HCT116 (cell line): ENCODE results near the gene GPATCH8. TPM values are rescaled to one million over a fixed set of nuclear protein-coding genes. Genes with fewer than 3 reads are reported as not detected.

Source experiments
- ATAC-seq: fragments of 200-7000 bp; cut with Tn5 transposase; 2 replicates; pipeline ENCODE4 v1.9.1; 2020; ENCODE audit warnings: mild to moderate bottlenecking, moderate library complexity
- BruUV-seq: library from RNA; stranded (reverse); fragments of 400-500 nt; replicated peaks from 2 replicates; lab custom pipeline; 2021; lab: Mats Ljungman, UMichigan
- CTCF ChIA-PET: fragments of 300-600 bp; sonication (Branson Sonifier 250); formaldehyde crosslinking; loops from one replicate; lab custom pipeline; 2021; ENCODE audit warnings: antibody characterized with exemption; lab: Charles Lee
- POLR2A ChIA-PET: fragments of 300-600, 350-600 bp; sonication (Branson Sonifier 250); formaldehyde crosslinking; loops from one replicate; lab custom pipeline; 2021; ENCODE audit warnings: antibody characterized with exemption; lab: Charles Lee
- RAD21 ChIA-PET, 2 experiments: fragments of 300-600 bp; sonication (Branson Sonifier 250); formaldehyde crosslinking; loops; one replicate each; lab custom pipeline; 2023; ENCODE audit warnings: low total read pairs in 2 of 2; ENCODE audit not compliant: uncharacterized antibody in 2 of 2, unreplicated experiment in 2 of 2, low non-redundant PET in 1 of 2; lab: Charles Lee
- DNase-seq: peaks from one replicate; pipeline ENCODE4 v3.0.0-alpha.2; 2010; ENCODE audit warnings: low read depth, low spot score
- H2AFZ ChIP-seq: fragments of 200-600 bp; shearing (Covaris generic), sonication (generic); 2 replicates; pipeline ENCODE4 v1.6.1; 2017; ENCODE audit warnings: low read depth, mixed run types, mixed read lengths, antibody characterized with exemption, low read length; ENCODE audit not compliant: poor library complexity, severe bottlenecking
- H3K27ac ChIP-seq: 2 replicates; pipeline ENCODE4 v1.5.1; 2012; ENCODE audit warnings: low read depth, low read length
- H3K27me3 ChIP-seq: fragments of 200-600 bp; sonication (generic); 2 replicates; pipeline ENCODE4 v1.6.1; 2016; ENCODE audit warnings: mixed run types, low read length, mixed read lengths; ENCODE audit not compliant: insufficient read depth
- H3K36me3 ChIP-seq, 2 experiments: fragments of 200-500 bp in 1 of 2; fragments of 200-600 bp in 1 of 2; sonication (Bioruptor generic) in 1 of 2; sonication (generic) in 1 of 2; 2 replicates each; pipeline versions ENCODE4 v1.5.1 to v1.6.1; 2014 to 2016; ENCODE audit warnings: low read length in 2 of 2, inconsistent platforms in 1 of 2, mixed read lengths in 1 of 2, mixed run types in 1 of 2; ENCODE audit not compliant: insufficient read depth in 2 of 2, control insufficient read depth in 1 of 2
- H3K4me1 ChIP-seq, 2 experiments: fragments of 200-600 bp in 1 of 2; sonication (generic) in 1 of 2; 2 replicates each; pipeline versions ENCODE4 v1.5.1 to v1.6.1; 2012 to 2017; ENCODE audit warnings: low read length in 2 of 2, inconsistent platforms in 1 of 2, mild to moderate bottlenecking in 1 of 2, mixed read lengths in 1 of 2, mixed run types in 1 of 2, moderate library complexity in 1 of 2; ENCODE audit not compliant: insufficient read depth in 2 of 2, control insufficient read depth in 1 of 2
- H3K4me2 ChIP-seq: fragments of 200-600 bp; sonication (generic); 2 replicates; pipeline ENCODE4 v1.6.1; 2017; ENCODE audit warnings: mixed run types, low read length, mixed read lengths
- H3K4me3 ChIP-seq, 2 experiments: fragments of 200-600 bp in 1 of 2; sonication (generic) in 1 of 2; replicated peaks in 1 of 2; 2 replicates each; pipeline ENCODE4 v1.5.1; 2011 to 2016; ENCODE audit warnings: low read length in 2 of 2, control low read depth in 1 of 2, low read depth in 1 of 2, mild to moderate bottlenecking in 1 of 2, mixed read lengths in 1 of 2, mixed run types in 1 of 2
- H3K79me2 ChIP-seq: fragments of 200-600 bp; sonication (generic); 2 replicates; pipeline ENCODE4 v1.6.1; 2017; ENCODE audit warnings: mild to moderate bottlenecking, mixed run types, low read length, moderate library complexity, mixed read lengths; ENCODE audit not compliant: insufficient read depth
- H3K9ac ChIP-seq: fragments of 200-600 bp; sonication (generic); 2 replicates; pipeline ENCODE4 v1.6.1; 2016; ENCODE audit warnings: low read length, mixed read lengths
- H3K9me2 ChIP-seq: fragments of 200-600 bp; sonication (generic), shearing (Covaris generic); 2 replicates; pipeline ENCODE4 v1.6.1; 2017; ENCODE audit warnings: mixed run types, mild to moderate bottlenecking, moderate library complexity; ENCODE audit not compliant: insufficient read depth
- H3K9me3 ChIP-seq, 2 experiments: fragments of 200-500 bp in 1 of 2; fragments of 200-600 bp in 1 of 2; sonication (Bioruptor generic) in 1 of 2; sonication (generic) in 1 of 2; 2 replicates each; pipeline ENCODE4 v1.6.1; 2014 to 2017; ENCODE audit warnings: low read length in 2 of 2, mixed read lengths in 2 of 2, inconsistent platforms in 1 of 2, low read depth in 1 of 2, mild to moderate bottlenecking in 1 of 2, mixed run types in 1 of 2, moderate library complexity in 1 of 2; ENCODE audit not compliant: control insufficient read depth in 1 of 2, insufficient read depth in 1 of 2
- H4K20me1 ChIP-seq: fragments of 200-600 bp; sonication (generic), shearing (Covaris generic); 2 replicates; pipeline ENCODE4 v1.6.1; 2017; ENCODE audit warnings: mixed run types, mild to moderate bottlenecking, moderate library complexity; ENCODE audit not compliant: insufficient read depth
- CEBPB ChIP-seq: IDR thresholded peaks from 2 replicates; pipeline ENCODE4 v1.6.1; 2012; ENCODE audit warnings: low read depth
- ELF1 ChIP-seq: IDR thresholded peaks from 2 replicates; pipeline ENCODE4 v1.6.1; 2012; ENCODE audit warnings: low read depth, borderline replicate concordance
- EZH2 ChIP-seq: fragments of 200-600 bp; sonication (generic); IDR thresholded peaks from 2 replicates; pipeline ENCODE4 v1.6.1; 2017; ENCODE audit warnings: antibody characterized with exemption, mixed run types
- EZH2phosphoT487 ChIP-seq: fragments of 200-600 bp; IDR thresholded peaks from 2 replicates; pipeline ENCODE4 v1.6.1; 2018; ENCODE audit warnings: antibody characterized with exemption, borderline replicate concordance
- FOSL1 ChIP-seq: IDR thresholded peaks from 2 replicates; pipeline ENCODE4 v1.6.1; 2012; ENCODE audit warnings: low read depth
- JUND ChIP-seq: IDR thresholded peaks from 2 replicates; pipeline ENCODE4 v1.6.1; 2012
- POLR2A ChIP-seq: IDR thresholded peaks from 2 replicates; pipeline ENCODE4 v1.7.0; 2011; ENCODE audit warnings: borderline replicate concordance; ENCODE audit not compliant: insufficient read depth, insufficient read length; ENCODE audit errors: extremely low read depth
- SIN3A ChIP-seq: IDR thresholded peaks from 2 replicates; pipeline ENCODE4 v1.6.1; 2012; ENCODE audit warnings: low read depth
- SP1 ChIP-seq: IDR thresholded peaks from 2 replicates; pipeline ENCODE4 v1.6.1; 2012; ENCODE audit warnings: low read depth
- SRF ChIP-seq: IDR thresholded peaks from 2 replicates; pipeline ENCODE4 v1.6.1; 2012; ENCODE audit warnings: low read depth
- TCF7L2 ChIP-seq: IDR thresholded peaks from 2 replicates; pipeline ENCODE4 v1.7.0; 2011; ENCODE audit warnings: borderline replicate concordance, inconsistent platforms; ENCODE audit not compliant: insufficient read depth, insufficient read length; ENCODE audit errors: extremely low read depth
- YY1 ChIP-seq: IDR thresholded peaks from 2 replicates; pipeline ENCODE4 v1.6.1; 2011; ENCODE audit warnings: low read length, low read depth, moderate library complexity, mild to moderate bottlenecking; ENCODE audit not compliant: insufficient replicate concordance; ENCODE audit errors: extremely low read depth
- ZFX ChIP-seq: fragments of 450-650 bp; IDR thresholded peaks from 2 replicates; pipeline ENCODE4 v1.6.1; 2017
- ZNF274 ChIP-seq: fragments of 200-500 bp; sonication (Bioruptor generic); IDR thresholded peaks from 2 replicates; pipeline ENCODE4 v1.6.1; 2014; ENCODE audit warnings: mild to moderate bottlenecking, low read depth, low read length, inconsistent platforms
- intact Hi-C: fragments of 100-400 bp; cut with micrococcal nuclease; formaldehyde crosslinking; loops from 2 replicates; pipeline ENCODE4 v1.10.0; 2022
- total RNA-seq: library from RNA; stranded (reverse); gene quantifications from one replicate; pipeline ENCODE4 v1.2.1, GENCODE V29; 2021; ENCODE audit not compliant: unreplicated experiment
- TF ChIP-seq, protein P1 (sequence below), 3 experiments: fragments of 200-600 bp in 1 of 3; sonication (generic) in 1 of 3; IDR thresholded peaks in 2 of 3; conservative IDR thresholded peaks in 1 of 3; 2 replicates each; pipeline ENCODE4 v1.5.1; 2012 to 2017; ENCODE audit warnings: low read depth in 2 of 3, low read length in 2 of 3, antibody characterized with exemption in 1 of 3, borderline replicate concordance in 1 of 3, control low read depth in 1 of 3, mild to moderate bottlenecking in 1 of 3, mixed read lengths in 1 of 3, mixed run types in 1 of 3, moderate library complexity in 1 of 3; ENCODE audit not compliant: insufficient read depth in 1 of 3
- TF ChIP-seq, protein P2 (sequence below): IDR thresholded peaks from 2 replicates; pipeline ENCODE4 v1.6.1; 2011; ENCODE audit warnings: mild to moderate bottlenecking, low read length, moderate library complexity; ENCODE audit not compliant: insufficient replicate concordance; ENCODE audit errors: extremely low read depth
- TF ChIP-seq, protein P3 (sequence below): IDR thresholded peaks from 2 replicates; pipeline ENCODE4 v1.6.1; 2012
- TF ChIP-seq, protein P4 (sequence below): IDR thresholded peaks from 2 replicates; pipeline ENCODE4 v1.6.1; 2012

The GPATCH8 gene
- total RNA-seq, 1 experiment from 2014 or later = 28.7 TPM

DNA sequence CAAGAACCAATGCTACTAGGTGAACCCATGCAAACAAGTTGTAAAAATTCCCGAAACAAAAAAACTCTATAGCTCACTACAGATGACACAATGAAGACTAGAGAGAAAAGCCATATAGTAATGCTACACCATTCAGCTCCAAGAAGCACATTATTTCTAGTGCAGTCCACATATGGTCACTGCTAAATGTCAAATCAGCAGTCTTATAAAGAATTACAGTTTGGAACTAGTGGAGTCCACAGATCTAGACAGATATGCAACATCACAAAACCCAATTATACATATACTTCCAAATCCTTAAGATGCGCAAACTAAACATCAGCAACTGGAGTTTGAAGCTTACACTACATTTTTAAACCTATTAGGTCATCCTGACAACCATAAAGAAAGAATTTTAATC lies 33.5 kb downstream of the GPATCH8 start (continued):
- TF ChIP-seq SRF (no peak), EZH2 (no peak)

DNA sequence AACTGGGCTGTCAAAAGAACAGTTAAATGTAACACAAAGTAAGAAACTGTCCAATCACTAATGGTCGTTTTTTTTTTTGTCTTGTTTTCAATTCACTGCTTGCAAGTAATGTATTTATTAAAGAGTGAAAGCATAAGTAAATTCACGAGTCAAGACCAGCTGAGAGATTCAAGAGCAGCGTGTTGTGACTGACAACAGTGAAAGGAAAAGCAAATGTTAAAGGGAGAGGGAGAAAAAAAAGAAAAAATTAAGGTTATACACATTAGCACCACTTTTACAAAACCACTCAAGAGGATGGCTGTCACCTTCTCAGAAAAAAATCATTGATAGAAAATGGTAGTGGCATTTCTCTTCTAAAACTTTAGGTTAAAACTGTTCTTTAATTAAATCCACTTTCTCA lies 36.1 kb downstream of the GPATCH8 start:
- H3K4me2 ChIP-seq = no peak overlapping the region
- no peak for TF ChIP-seq POLR2A
- TF ChIP-seq ELF1 = no peak
- no peak for TF ChIP-seq ZFX
- no peak for TF ChIP-seq EZH2
- no peak for TF ChIP-seq CEBPB
- TF ChIP-seq, protein P1, sequence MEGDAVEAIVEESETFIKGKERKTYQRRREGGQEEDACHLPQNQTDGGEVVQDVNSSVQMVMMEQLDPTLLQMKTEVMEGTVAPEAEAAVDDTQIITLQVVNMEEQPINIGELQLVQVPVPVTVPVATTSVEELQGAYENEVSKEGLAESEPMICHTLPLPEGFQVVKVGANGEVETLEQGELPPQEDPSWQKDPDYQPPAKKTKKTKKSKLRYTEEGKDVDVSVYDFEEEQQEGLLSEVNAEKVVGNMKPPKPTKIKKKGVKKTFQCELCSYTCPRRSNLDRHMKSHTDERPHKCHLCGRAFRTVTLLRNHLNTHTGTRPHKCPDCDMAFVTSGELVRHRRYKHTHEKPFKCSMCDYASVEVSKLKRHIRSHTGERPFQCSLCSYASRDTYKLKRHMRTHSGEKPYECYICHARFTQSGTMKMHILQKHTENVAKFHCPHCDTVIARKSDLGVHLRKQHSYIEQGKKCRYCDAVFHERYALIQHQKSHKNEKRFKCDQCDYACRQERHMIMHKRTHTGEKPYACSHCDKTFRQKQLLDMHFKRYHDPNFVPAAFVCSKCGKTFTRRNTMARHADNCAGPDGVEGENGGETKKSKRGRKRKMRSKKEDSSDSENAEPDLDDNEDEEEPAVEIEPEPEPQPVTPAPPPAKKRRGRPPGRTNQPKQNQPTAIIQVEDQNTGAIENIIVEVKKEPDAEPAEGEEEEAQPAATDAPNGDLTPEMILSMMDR (IDR thresholded peaks at IDR 0.05 in 2 of 3, conservative IDR thresholded peaks at IDR 0.05 in 1 of 3; ENCODE audit: borderline replicate concordance in 1 of 3, insufficient read depth in 1 of 3, low read depth in 2 of 3, low read length in 2 of 3) = no peak
- no peak for TF ChIP-seq SIN3A
- TF ChIP-seq, protein P2, sequence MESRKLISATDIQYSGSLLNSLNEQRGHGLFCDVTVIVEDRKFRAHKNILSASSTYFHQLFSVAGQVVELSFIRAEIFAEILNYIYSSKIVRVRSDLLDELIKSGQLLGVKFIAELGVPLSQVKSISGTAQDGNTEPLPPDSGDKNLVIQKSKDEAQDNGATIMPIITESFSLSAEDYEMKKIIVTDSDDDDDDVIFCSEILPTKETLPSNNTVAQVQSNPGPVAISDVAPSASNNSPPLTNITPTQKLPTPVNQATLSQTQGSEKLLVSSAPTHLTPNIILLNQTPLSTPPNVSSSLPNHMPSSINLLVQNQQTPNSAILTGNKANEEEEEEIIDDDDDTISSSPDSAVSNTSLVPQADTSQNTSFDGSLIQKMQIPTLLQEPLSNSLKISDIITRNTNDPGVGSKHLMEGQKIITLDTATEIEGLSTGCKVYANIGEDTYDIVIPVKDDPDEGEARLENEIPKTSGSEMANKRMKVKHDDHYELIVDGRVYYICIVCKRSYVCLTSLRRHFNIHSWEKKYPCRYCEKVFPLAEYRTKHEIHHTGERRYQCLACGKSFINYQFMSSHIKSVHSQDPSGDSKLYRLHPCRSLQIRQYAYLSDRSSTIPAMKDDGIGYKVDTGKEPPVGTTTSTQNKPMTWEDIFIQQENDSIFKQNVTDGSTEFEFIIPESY = no peak
- TF ChIP-seq, protein P3, sequence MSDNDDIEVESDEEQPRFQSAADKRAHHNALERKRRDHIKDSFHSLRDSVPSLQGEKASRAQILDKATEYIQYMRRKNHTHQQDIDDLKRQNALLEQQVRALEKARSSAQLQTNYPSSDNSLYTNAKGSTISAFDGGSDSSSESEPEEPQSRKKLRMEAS = no peak
- TF ChIP-seq FOSL1 = no peak
- no peak for TF ChIP-seq JUND
- no peak for TF ChIP-seq SP1
- TF ChIP-seq, protein P4, sequence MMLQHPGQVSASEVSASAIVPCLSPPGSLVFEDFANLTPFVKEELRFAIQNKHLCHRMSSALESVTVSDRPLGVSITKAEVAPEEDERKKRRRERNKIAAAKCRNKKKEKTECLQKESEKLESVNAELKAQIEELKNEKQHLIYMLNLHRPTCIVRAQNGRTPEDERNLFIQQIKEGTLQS = no peak
- no peak for TF ChIP-seq SRF
- no peak for TF ChIP-seq TCF7L2
- TF ChIP-seq ZNF274 = no peak
- no peak for TF ChIP-seq YY1
- no peak for TF ChIP-seq EZH2phosphoT487
- H4K20me1 ChIP-seq = peaks cover 20% of the 10 kb centered on the region; the same call in 1 of the 2 replicates
- no peaks in the 10 kb centered on the region for H3K9me2 ChIP-seq
- CTCF ChIA-PET = no interaction called here
- H3K27me3 ChIP-seq = no peaks in the 10 kb centered on the region
- DNase-seq (no peak), ATAC-seq (no peak)
- no TSS peak for BruUV-seq
- H3K9ac ChIP-seq = no peak overlapping the region
- no peak overlapping the region for H3K4me3 ChIP-seq
- POLR2A ChIA-PET = interaction anchor here (0.7 kb wide), 1 partner anchor 49 kb away, joined by 4 read pairs; no protein-coding TSS in a partner anchor
- H2AFZ ChIP-seq = no peak overlapping the region
- no peak overlapping the region for H3K27ac ChIP-seq
- peaks cover 81% of the 10 kb centered on the region for H3K79me2 ChIP-seq
- no peaks in the 10 kb centered on the region; a peak in 1 of 4 replicates for H3K9me3 ChIP-seq
- RAD21 ChIA-PET = no interaction called here
- H3K4me1 ChIP-seq = no peaks in the 10 kb centered on the region
- intact Hi-C loops = no loop called here
- no peaks in the 10 kb centered on the region; a peak in 1 of 4 replicates for H3K36me3 ChIP-seq
